H1 (cell line): ENCODE results near the gene EGFLAM. TPM values are rescaled to one million over a fixed set of nuclear protein-coding genes. Genes with fewer than 3 reads are reported as not detected.

ENCODE experiments used
- CEBPB ChIP-seq: IDR thresholded peaks from 2 replicates; pipeline ENCODE4 v1.6.1; 2012; ENCODE audit warnings: low read depth, low read length
- KDM5A ChIP-seq: fragments of 200-600 bp; IDR thresholded peaks from 2 replicates; pipeline ENCODE4 v1.7.1; 2012; ENCODE audit warnings: mild to moderate bottlenecking, low read length, inconsistent platforms, mixed read lengths
- polyA plus RNA-seq, 7 experiments: library from polyadenylated mRNA; depleted of rRNA in 3 of 7; stranded (reverse) in 5 of 7; unstranded in 2 of 7; fragments of >200 nt in 5 of 7; fragments of 200-250 nt in 2 of 7; gene quantifications; 1 replicate in 5 of 7; 2 replicates in 1 of 7; 4 replicates in 1 of 7; pipeline versions ENCODE4 v1.2.1 to v1.2.3, GENCODE V29; 2011 to 2013; ENCODE audit warnings: missing spikeins in 2 of 7, mixed read lengths in 2 of 7
- total RNA-seq: library from RNA; stranded (reverse); fragmentation: NEBNext Ultra II Directional; extraction: Animal tissue kit (Norgen Biotek cat#: 25700); gene quantifications from 2 replicates; pipeline ENCODE4 v1.2.1, GENCODE V29; 2021
- TF ChIP-seq, protein P1 (sequence below): fragments of 300-600 bp; sonication (generic); IDR thresholded peaks from 2 replicates; pipeline ENCODE4 v1.7.1; 2012; ENCODE audit warnings: low read length, moderate library complexity, mild to moderate bottlenecking, inconsistent platforms; ENCODE audit not compliant: insufficient replicate concordance

EGFLAM gene
- total and polyA plus RNA-seq, 2 of the 8 experiments (the other 6 are each of a cell fraction or from before 2014, with no cell fraction given), result 0.20 to 0.24 TPM

DNA sequence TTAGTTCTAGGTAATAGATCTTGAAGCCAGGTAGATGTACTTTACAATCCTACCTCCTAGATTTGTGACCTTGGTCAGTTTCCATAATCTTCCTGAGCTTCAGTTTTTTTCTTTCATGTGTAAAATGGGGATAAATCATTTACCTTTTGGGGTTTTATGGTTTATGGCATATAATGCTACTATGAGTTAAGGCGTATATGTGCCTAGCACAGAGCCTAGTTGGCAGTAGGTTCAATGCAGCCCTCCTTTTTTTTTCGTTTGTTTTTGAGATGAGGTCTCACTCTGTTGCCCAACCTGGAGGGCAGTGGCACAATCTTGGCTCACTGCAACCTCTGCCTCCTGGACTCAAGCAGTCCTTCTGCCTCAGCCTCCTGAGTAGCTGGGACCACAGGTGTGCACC, 28.8 kb downstream of the EGFLAM start (continued):
- TF ChIP-seq, protein P1, sequence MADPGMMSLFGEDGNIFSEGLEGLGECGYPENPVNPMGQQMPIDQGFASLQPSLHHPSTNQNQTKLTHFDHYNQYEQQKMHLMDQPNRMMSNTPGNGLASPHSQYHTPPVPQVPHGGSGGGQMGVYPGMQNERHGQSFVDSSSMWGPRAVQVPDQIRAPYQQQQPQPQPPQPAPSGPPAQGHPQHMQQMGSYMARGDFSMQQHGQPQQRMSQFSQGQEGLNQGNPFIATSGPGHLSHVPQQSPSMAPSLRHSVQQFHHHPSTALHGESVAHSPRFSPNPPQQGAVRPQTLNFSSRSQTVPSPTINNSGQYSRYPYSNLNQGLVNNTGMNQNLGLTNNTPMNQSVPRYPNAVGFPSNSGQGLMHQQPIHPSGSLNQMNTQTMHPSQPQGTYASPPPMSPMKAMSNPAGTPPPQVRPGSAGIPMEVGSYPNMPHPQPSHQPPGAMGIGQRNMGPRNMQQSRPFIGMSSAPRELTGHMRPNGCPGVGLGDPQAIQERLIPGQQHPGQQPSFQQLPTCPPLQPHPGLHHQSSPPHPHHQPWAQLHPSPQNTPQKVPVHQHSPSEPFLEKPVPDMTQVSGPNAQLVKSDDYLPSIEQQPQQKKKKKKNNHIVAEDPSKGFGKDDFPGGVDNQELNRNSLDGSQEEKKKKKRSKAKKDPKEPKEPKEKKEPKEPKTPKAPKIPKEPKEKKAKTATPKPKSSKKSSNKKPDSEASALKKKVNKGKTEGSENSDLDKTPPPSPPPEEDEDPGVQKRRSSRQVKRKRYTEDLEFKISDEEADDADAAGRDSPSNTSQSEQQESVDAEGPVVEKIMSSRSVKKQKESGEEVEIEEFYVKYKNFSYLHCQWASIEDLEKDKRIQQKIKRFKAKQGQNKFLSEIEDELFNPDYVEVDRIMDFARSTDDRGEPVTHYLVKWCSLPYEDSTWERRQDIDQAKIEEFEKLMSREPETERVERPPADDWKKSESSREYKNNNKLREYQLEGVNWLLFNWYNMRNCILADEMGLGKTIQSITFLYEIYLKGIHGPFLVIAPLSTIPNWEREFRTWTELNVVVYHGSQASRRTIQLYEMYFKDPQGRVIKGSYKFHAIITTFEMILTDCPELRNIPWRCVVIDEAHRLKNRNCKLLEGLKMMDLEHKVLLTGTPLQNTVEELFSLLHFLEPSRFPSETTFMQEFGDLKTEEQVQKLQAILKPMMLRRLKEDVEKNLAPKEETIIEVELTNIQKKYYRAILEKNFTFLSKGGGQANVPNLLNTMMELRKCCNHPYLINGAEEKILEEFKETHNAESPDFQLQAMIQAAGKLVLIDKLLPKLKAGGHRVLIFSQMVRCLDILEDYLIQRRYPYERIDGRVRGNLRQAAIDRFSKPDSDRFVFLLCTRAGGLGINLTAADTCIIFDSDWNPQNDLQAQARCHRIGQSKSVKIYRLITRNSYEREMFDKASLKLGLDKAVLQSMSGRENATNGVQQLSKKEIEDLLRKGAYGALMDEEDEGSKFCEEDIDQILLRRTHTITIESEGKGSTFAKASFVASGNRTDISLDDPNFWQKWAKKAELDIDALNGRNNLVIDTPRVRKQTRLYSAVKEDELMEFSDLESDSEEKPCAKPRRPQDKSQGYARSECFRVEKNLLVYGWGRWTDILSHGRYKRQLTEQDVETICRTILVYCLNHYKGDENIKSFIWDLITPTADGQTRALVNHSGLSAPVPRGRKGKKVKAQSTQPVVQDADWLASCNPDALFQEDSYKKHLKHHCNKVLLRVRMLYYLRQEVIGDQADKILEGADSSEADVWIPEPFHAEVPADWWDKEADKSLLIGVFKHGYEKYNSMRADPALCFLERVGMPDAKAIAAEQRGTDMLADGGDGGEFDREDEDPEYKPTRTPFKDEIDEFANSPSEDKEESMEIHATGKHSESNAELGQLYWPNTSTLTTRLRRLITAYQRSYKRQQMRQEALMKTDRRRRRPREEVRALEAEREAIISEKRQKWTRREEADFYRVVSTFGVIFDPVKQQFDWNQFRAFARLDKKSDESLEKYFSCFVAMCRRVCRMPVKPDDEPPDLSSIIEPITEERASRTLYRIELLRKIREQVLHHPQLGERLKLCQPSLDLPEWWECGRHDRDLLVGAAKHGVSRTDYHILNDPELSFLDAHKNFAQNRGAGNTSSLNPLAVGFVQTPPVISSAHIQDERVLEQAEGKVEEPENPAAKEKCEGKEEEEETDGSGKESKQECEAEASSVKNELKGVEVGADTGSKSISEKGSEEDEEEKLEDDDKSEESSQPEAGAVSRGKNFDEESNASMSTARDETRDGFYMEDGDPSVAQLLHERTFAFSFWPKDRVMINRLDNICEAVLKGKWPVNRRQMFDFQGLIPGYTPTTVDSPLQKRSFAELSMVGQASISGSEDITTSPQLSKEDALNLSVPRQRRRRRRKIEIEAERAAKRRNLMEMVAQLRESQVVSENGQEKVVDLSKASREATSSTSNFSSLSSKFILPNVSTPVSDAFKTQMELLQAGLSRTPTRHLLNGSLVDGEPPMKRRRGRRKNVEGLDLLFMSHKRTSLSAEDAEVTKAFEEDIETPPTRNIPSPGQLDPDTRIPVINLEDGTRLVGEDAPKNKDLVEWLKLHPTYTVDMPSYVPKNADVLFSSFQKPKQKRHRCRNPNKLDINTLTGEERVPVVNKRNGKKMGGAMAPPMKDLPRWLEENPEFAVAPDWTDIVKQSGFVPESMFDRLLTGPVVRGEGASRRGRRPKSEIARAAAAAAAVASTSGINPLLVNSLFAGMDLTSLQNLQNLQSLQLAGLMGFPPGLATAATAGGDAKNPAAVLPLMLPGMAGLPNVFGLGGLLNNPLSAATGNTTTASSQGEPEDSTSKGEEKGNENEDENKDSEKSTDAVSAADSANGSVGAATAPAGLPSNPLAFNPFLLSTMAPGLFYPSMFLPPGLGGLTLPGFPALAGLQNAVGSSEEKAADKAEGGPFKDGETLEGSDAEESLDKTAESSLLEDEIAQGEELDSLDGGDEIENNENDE, result no peak
- TF ChIP-seq CEBPB (no peak), KDM5A (no peak)
